ENCODE data around the gene ZNF579.

The ZNF579 gene

DNA sequence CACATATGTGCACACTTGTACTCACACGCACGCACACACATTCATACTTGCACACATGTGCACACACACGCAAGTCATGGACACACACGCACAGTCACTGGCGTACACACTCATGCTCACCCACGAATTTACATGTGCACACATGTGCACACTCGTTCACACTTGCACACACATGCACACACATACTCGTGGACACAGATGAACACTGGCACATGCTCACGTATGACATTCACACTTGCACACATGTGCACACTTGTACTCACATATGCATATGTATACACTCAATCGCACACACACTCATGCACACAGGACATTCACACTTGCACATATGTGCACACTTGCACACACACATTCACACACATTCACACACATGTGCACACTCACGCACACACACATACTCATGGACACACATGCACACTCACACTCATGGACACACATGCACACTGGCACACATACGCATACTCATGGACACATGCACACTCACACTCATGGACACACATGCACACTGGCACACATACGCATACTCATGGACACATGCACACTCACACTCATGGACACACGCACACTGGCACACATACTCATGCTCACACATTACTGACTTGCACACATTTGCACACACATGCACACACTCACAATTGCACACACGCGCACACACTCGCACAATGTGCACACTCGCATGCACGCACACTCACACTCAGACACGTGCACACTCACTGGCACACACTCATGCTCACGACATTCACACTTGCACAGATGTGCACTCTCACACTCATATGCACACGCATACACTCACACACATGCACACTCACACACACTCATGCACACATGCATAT lies 53.2 kb downstream of the ZNF579 start:
- in situ Hi-C loops (cut with HindIII; ENCODE audit: low pct_ligation_motif_present, low sequenced_read_pairs): no loop called here

More for the DNA sequence above, 53.2 kb downstream of the ZNF579 start:
- no peak overlapping the region for H3K4me3 ChIP-seq (ENCODE audit: low read depth, low read length)
- H3K36me3 ChIP-seq (replicated peaks): no peaks in the 10 kb centered on the region
- TF ChIP-seq, protein P1, sequence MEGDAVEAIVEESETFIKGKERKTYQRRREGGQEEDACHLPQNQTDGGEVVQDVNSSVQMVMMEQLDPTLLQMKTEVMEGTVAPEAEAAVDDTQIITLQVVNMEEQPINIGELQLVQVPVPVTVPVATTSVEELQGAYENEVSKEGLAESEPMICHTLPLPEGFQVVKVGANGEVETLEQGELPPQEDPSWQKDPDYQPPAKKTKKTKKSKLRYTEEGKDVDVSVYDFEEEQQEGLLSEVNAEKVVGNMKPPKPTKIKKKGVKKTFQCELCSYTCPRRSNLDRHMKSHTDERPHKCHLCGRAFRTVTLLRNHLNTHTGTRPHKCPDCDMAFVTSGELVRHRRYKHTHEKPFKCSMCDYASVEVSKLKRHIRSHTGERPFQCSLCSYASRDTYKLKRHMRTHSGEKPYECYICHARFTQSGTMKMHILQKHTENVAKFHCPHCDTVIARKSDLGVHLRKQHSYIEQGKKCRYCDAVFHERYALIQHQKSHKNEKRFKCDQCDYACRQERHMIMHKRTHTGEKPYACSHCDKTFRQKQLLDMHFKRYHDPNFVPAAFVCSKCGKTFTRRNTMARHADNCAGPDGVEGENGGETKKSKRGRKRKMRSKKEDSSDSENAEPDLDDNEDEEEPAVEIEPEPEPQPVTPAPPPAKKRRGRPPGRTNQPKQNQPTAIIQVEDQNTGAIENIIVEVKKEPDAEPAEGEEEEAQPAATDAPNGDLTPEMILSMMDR (IDR thresholded peaks at IDR 0.05; ENCODE audit: low read depth, low read length, missing control alignments): no peak
- DNase-seq: no peak
- no peak overlapping the region for H3K27ac ChIP-seq
- no peaks in the 10 kb centered on the region for H3K27me3 ChIP-seq (replicated peaks)

All from brain microvascular endothelial cell (primary cell).